CD4-positive, CD25-positive, alpha-beta regulatory T cell (primary cell): ENCODE results near the gene PPOX. TPM values are rescaled to one million over a fixed set of nuclear protein-coding genes. Genes with fewer than 3 reads are reported as not detected.

ENCODE experiments used
- ATAC-seq, 2 donors: fragments of 150-1000 bp; cut with Tn5 transposase; one replicate each; pipeline ENCODE4 v1.10.0; 2021; ENCODE audit warnings: low read depth in 2 of 2, moderate number of reproducible peaks in 2 of 2, moderate library complexity in 1 of 2
- DNase-seq, 3 donors: peaks; one replicate each; pipeline versions ENCODE4 v3.0.0 to v3.0.0-alpha.2; 2012 to 2022; ENCODE audit warnings: mixed read lengths in 1 of 3
- H3K27ac ChIP-seq: one replicate; pipeline ENCODE4 v1.7.0; 2013; ENCODE audit warnings: mild to moderate bottlenecking, low read length; ENCODE audit not compliant: insufficient read depth, poor library complexity, severe bottlenecking
- H3K27me3 ChIP-seq: one replicate; pipeline ENCODE4 v1.7.0; 2013; ENCODE audit warnings: low read length; ENCODE audit not compliant: control insufficient read depth, insufficient read depth
- H3K36me3 ChIP-seq: one replicate; pipeline ENCODE4 v1.7.0; 2013; ENCODE audit warnings: mild to moderate bottlenecking, low read length, moderate library complexity; ENCODE audit not compliant: control insufficient read depth, insufficient read depth
- H3K4me1 ChIP-seq: 2 replicates; pipeline ENCODE4 v1.7.0; 2013; ENCODE audit warnings: mild to moderate bottlenecking, low read length; ENCODE audit not compliant: insufficient read depth, control insufficient read depth, poor library complexity, severe bottlenecking
- H3K4me3 ChIP-seq: one replicate; pipeline ENCODE4 v1.7.0; 2013; ENCODE audit warnings: low read depth, mild to moderate bottlenecking, low read length, moderate library complexity
- H3K9me3 ChIP-seq, 2 experiments: 1 replicate in 1 of 2; 2 replicates in 1 of 2; pipeline ENCODE4 v1.7.0; 2013; ENCODE audit warnings: low read length in 2 of 2, mild to moderate bottlenecking in 1 of 2, moderate library complexity in 1 of 2; ENCODE audit not compliant: control insufficient read depth in 2 of 2
- H3K27ac Mint-ChIP-seq, 3 donors: one replicate each; pipeline ENCODE4 v1.8.0; 2020 to 2022; ENCODE audit warnings: mild to moderate bottlenecking in 3 of 3, mixed read lengths in 3 of 3, moderate library complexity in 2 of 3
- H3K27me3 Mint-ChIP-seq: one replicate; pipeline ENCODE4 v1.8.0; 2022; ENCODE audit warnings: mild to moderate bottlenecking, mixed read lengths
- H3K36me3 Mint-ChIP-seq: one replicate; pipeline ENCODE4 v1.8.0; 2020; ENCODE audit warnings: mixed read lengths
- H3K4me1 Mint-ChIP-seq, 4 donors: one replicate each; pipeline ENCODE4 v1.8.0; 2020 to 2022; ENCODE audit warnings: mixed read lengths in 4 of 4, mild to moderate bottlenecking in 1 of 4
- H3K4me3 Mint-ChIP-seq, 4 donors: one replicate each; pipeline ENCODE4 v1.8.0; 2020 to 2022; ENCODE audit warnings: mild to moderate bottlenecking in 4 of 4, mixed read lengths in 4 of 4, moderate library complexity in 3 of 4
- H3K9me3 Mint-ChIP-seq, 7 donors: one replicate each; pipeline ENCODE4 v1.8.0; 2020 to 2022; ENCODE audit warnings: mixed read lengths in 7 of 7, mild to moderate bottlenecking in 3 of 7, moderate library complexity in 2 of 7
- polyA plus RNA-seq, 4 donors: library from polyadenylated mRNA; unstranded; fragments of 300-500 nt; fragmentation: Illumina TruSeq; gene quantifications; one replicate each; pipeline ENCODE4 v1.2.3, GENCODE V29; 2021
- total RNA-seq: library from RNA; stranded (reverse); gene quantifications from one replicate; pipeline ENCODE4 v1.2.3, GENCODE V29; 2022

PPOX gene
- total and polyA plus RNA-seq, 5 donors from 2014 or later: 18.0 to 45.3 (median 24.4) TPM

DNA sequence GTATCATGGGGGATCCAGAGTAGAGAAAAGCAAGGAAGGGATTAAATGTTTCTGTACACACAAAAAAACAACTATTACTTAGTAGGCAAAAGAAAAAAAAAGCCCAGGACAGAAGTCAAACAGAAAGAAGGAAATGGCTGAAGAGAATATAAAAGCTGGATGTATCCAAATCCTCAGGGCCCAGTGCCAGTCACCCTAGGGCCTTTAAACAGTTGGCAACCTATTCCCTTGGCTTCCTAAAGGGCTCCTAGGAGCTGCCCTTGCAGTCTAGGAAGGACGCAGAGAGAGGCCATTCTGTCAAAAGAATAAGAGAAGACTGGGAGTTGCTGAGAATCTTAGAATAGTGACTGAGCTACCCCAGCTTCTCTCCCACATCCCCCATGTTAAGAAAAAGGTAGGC, 6.1 kb downstream of the PPOX start:
- no peak for ATAC-seq

GRCh38 chr1:161172776-161173376, 6.7 kb downstream of the PPOX start:
- H3K36me3 Mint-ChIP-seq: peaks cover 49% of the 10 kb centered on the region
- H3K9me3 Mint-ChIP-seq: peaks cover 0 to 3% (median 0%) of the 10 kb centered on the region in 7 donors
- peaks cover 58% of the 10 kb centered on the region for H3K36me3 ChIP-seq
- H3K27me3 ChIP-seq: no peaks in the 10 kb centered on the region
- peak overlapping the region in 2 of 4 donors; percentile 21 to 97 for H3K4me3 Mint-ChIP-seq
- H3K4me3 ChIP-seq: no peak overlapping the region
- DNase-seq (no peak), ATAC-seq (no peak)
- H3K4me1 ChIP-seq: peaks cover 36% of the 10 kb centered on the region
- H3K27ac ChIP-seq: no peak overlapping the region
- H3K4me1 Mint-ChIP-seq: peaks cover 0 to 70% (median 43%) of the 10 kb centered on the region in 4 donors
- H3K9me3 ChIP-seq: no peaks in the 10 kb centered on the region
- peak overlapping the region; percentile 44 to 67 (median 66) for H3K27ac Mint-ChIP-seq
- peaks cover 6% of the 10 kb centered on the region for H3K27me3 Mint-ChIP-seq

More for the DNA sequence above, 6.1 kb downstream of the PPOX start:
- H3K4me1 ChIP-seq: peaks cover 35% of the 10 kb centered on the region
- H3K36me3 ChIP-seq: peaks cover 58% of the 10 kb centered on the region
- DNase-seq: no peak
- peak overlapping the region; percentile 44 to 87 (median 67) for H3K27ac Mint-ChIP-seq
- peaks cover 0 to 68% (median 39%) of the 10 kb centered on the region in 4 donors for H3K4me1 Mint-ChIP-seq
- H3K9me3 ChIP-seq: no peaks in the 10 kb centered on the region
- no peak overlapping the region for H3K4me3 ChIP-seq
- no peak overlapping the region for H3K27ac ChIP-seq
- peaks cover 6% of the 10 kb centered on the region for H3K27me3 Mint-ChIP-seq
- H3K4me3 Mint-ChIP-seq: peak overlapping the region in 2 of 4 donors; percentile 76 to 97
- H3K36me3 Mint-ChIP-seq: peaks cover 49% of the 10 kb centered on the region
- H3K27me3 ChIP-seq: no peaks in the 10 kb centered on the region
- H3K9me3 Mint-ChIP-seq: peaks cover 0 to 3% (median 0%) of the 10 kb centered on the region in 7 donors

DNA sequence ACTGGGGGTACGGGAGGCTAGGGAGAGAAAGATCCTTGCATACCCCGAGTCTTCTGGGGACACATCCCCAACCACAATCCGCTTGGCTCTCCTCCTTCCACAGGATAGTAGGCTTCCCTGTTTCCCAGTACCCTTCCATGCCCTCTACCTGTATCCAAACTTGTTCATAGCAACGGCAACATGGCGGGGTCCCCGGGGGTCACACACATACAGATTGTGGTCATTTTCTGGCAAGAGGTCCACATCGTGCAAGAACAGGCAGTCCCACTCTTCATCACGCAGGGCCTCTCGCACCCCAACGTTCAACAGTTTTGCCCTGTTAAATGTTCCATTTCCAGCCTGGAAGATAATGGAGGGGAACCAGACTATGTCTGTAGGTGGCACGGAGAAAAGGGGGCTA, 7.5 kb downstream of the PPOX start:
- Mint-ChIP-seq H3K4me1 (peaks cover 0 to 71% (median 45%) of the 10 kb centered on the region in 4 donors), H3K9me3 (peaks cover 0 to 3% (median 0%) of the 10 kb centered on the region in 7 donors), H3K27ac (peak overlapping the region in 1 of 3 donors; percentile 43), H3K36me3 (peaks cover 49% of the 10 kb centered on the region), H3K4me3 (peak overlapping the region in 3 of 4 donors; percentile 42 to 97 (median 81)), H3K27me3 (peaks cover 6% of the 10 kb centered on the region)
- no peak for DNase-seq
- Histone ChIP-seq H3K27ac (no peak overlapping the region), H3K36me3 (peaks cover 56% of the 10 kb centered on the region), H3K4me1 (peaks cover 37% of the 10 kb centered on the region), H3K27me3 (no peaks in the 10 kb centered on the region), H3K4me3 (no peak overlapping the region), H3K9me3 (no peaks in the 10 kb centered on the region)
- no peak for ATAC-seq

GRCh38 chr1:161174911-161175310, 8.7 kb downstream of the PPOX start:
- Mint-ChIP-seq H3K27ac (peak overlapping the region in 2 of 3 donors; percentile 54 to 100), H3K4me3 (peak overlapping the region; percentile 65 to 99 (median 84)), H3K27me3 (peaks cover 6% of the 10 kb centered on the region), H3K4me1 (peaks cover 0 to 71% (median 45%) of the 10 kb centered on the region in 4 donors), H3K36me3 (peaks cover 45% of the 10 kb centered on the region), H3K9me3 (peaks cover 0 to 3% (median 0%) of the 10 kb centered on the region in 7 donors)
- ATAC-seq (no peak), DNase-seq (no peak)
- no peaks in the 10 kb centered on the region for H3K9me3 ChIP-seq
- peaks cover 43% of the 10 kb centered on the region for H3K4me1 ChIP-seq
- H3K27ac ChIP-seq: no peak overlapping the region
- peaks cover 56% of the 10 kb centered on the region for H3K36me3 ChIP-seq
- peak overlapping the region; percentile 90 for H3K4me3 ChIP-seq
- no peaks in the 10 kb centered on the region for H3K27me3 ChIP-seq

DNA sequence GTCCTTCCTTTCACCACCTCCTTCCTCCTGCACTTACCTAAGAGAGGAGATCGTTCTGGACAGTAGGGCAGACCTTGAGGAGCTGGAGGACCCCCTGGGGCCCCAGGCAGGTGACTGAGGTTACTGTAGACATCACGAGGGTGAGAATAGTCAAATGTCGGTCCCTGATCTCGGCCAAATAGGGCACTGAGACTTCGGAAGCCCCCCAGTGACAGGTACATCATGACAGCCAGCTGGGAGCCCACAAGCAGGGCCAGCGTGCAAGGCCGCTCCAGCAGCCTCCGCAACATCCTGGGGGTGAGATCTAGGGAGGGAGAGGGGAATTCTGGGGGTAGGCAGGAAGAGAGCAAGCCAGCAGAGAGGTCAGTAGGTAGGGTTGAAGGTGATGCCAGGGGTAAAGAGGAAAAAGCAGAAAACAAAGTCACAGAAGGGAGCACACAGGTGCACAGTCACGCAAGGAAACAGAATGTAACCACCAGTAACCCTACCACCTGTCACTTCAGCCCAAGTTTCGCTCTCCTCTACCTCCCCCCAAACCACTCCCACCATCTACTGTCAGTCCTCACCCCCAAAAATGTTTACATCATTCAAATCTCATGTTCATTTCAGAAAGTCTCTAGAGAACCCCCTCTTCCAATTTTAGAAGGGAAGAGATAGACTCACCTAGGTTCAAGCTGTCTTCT, 9.7 kb downstream of the PPOX start:
- ATAC-seq (no peak), DNase-seq (peak in 1 of 3 donors; percentile 41)
- H3K36me3 Mint-ChIP-seq: peaks cover 40% of the 10 kb centered on the region
- Histone ChIP-seq H3K9me3 (no peaks in the 10 kb centered on the region), H3K4me1 (peaks cover 53% of the 10 kb centered on the region), H3K36me3 (peaks cover 49% of the 10 kb centered on the region), H3K4me3 (peak overlapping the region; percentile 90), H3K27me3 (no peaks in the 10 kb centered on the region), H3K27ac (peak overlapping the region; percentile 82)
- peaks cover 0 to 80% (median 54%) of the 10 kb centered on the region in 4 donors for H3K4me1 Mint-ChIP-seq
- H3K4me3 Mint-ChIP-seq: peak overlapping the region; percentile 97 to 100 (median 99)
- peaks cover 6% of the 10 kb centered on the region for H3K27me3 Mint-ChIP-seq
- H3K27ac Mint-ChIP-seq: peak overlapping the region; percentile 78 to 100 (median 99)
- peaks cover 0 to 3% (median 0%) of the 10 kb centered on the region in 7 donors for H3K9me3 Mint-ChIP-seq

DNA sequence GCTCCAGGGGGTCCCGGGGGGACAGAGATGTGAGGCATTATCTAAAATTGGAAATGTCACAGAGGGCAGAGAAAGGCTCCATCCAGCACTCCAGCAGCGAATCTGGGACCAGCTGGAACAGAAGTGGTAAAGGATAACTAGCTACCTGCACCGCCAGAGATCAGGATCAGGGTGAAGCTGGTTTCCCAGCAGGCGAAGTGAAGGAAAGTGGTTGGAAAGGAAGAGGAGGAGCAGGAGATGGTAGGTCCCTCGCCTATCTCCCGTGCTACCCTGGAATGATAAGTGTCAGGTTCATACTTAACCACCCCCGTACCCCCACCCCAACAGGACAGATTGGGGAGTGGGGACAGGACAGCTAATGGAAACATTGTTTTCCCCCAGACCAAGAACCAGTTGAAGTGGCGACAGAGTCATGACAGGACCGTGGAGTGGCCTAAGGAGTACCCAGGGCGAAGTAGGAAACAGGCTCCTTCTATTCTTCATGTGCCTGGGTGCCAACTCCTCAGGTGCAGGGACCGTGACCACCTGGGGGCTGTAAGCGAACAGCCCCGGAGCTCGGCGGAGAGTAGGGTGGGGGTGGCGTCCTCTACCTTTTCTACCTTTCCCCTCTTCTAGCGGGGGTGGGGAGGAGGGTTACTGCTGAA, 10.4 kb downstream of the PPOX start:
- peaks cover 42% of the 10 kb centered on the region for H3K36me3 ChIP-seq
- no peaks in the 10 kb centered on the region for H3K9me3 ChIP-seq
- peak overlapping the region; percentile 82 for H3K27ac ChIP-seq
- H3K27ac Mint-ChIP-seq: peak overlapping the region; percentile 78 to 100 (median 99)
- no peak for DNase-seq
- H3K27me3 Mint-ChIP-seq: peaks cover 6% of the 10 kb centered on the region
- no peak for ATAC-seq
- peaks cover 33% of the 10 kb centered on the region for H3K36me3 Mint-ChIP-seq
- no peaks in the 10 kb centered on the region for H3K27me3 ChIP-seq
- H3K4me1 Mint-ChIP-seq: peaks cover 0 to 79% (median 54%) of the 10 kb centered on the region in 4 donors
- peak overlapping the region; percentile 97 to 100 (median 99) for H3K4me3 Mint-ChIP-seq
- H3K4me3 ChIP-seq: peak overlapping the region; percentile 90
- peaks cover 60% of the 10 kb centered on the region for H3K4me1 ChIP-seq
- peaks cover 0 to 3% (median 0%) of the 10 kb centered on the region in 7 donors for H3K9me3 Mint-ChIP-seq

DNA sequence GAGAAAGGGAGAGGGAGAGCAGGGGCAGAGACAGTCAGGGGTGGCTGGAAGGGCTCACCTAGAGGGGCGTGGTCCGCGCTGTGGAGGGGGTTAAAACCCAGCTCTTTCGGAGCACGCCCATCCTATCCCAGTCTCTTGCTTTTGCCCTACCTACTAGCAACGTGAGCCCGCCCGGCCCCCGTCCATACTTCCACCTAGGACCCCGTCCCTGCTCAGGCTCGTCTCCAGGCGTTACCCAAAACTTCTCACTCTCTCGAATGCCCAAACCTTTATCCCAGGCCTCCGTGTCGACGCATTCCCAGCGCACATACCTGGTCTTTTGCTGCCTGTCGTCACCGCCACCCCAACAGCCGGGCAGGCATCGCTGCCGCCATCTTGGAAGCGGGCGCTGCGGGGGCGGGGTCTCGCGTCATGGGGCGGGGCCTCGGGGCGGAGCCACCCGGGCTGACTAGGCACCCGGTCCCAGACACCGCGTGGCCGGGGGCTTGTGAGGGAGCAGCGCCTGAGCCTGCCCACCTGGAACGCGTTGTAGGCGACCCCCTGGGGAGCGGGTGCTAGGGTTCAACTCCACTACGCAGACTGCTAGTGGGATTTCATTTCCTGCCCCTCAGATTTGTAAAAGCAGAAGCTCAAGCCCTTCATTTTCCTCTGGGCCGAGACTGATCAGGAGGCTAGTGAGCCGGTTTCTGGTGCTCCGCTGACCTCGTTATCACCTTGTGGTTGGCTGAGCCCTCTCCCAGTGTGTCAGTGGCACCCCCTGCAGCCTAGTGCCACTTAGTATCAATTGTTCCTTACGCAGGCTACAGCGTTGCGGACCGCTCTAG, 11.1 kb downstream of the PPOX start, which contains the start of gene B4GALT3:
Gene B4GALT3, minus strand, starts transcription at position 396 of the 824 bp plus-strand sequence. CDS start 1,447 bp downstream, outside the sequence.
- peaks cover 35% of the 10 kb centered on the region for H3K36me3 ChIP-seq
- H3K27me3 ChIP-seq: no peaks in the 10 kb centered on the region
- peaks cover 4 to 86% (median 59%) of the 10 kb centered on the region in 4 donors for H3K4me1 Mint-ChIP-seq
- peak; percentile 89 to 92 (median 90) for DNase-seq
- H3K27me3 Mint-ChIP-seq: peaks cover 6% of the 10 kb centered on the region
- peaks cover 29% of the 10 kb centered on the region for H3K36me3 Mint-ChIP-seq
- H3K27ac ChIP-seq: peak within 1 kb of the TSS; percentile 82
- H3K4me3 ChIP-seq: peak within 1 kb of the TSS; percentile 90
- H3K27ac Mint-ChIP-seq: peak within 1 kb of the TSS; percentile 94 to 100 (median 99)
- peaks cover 0 to 3% (median 0%) of the 10 kb centered on the region in 7 donors for H3K9me3 Mint-ChIP-seq
- no peaks in the 10 kb centered on the region for H3K9me3 ChIP-seq
- H3K4me1 ChIP-seq: peaks cover 67% of the 10 kb centered on the region
- ATAC-seq: peak; percentile 84 to 88
- peak within 1 kb of the TSS; percentile 97 to 100 (median 99) for H3K4me3 Mint-ChIP-seq
